Inflammatory macrophage treated with lipopolysaccharide for 1 hour (primary cell): ENCODE data around the gene CTBP2.
A peak's percentile ranks its signal among the peaks of the same experiment; 100 is the strongest.
"Not testable (repeated sequence)": the region's sequence is repeated elsewhere in the genome, so short reads cannot be mapped to it uniquely, and the experiment has no call there.

Experiments used
- DNase-seq, 2 donors: peaks; one replicate each; pipeline ENCODE4 v3.0.0-alpha.2; 2020 to 2022

CTBP2 gene

DNA sequence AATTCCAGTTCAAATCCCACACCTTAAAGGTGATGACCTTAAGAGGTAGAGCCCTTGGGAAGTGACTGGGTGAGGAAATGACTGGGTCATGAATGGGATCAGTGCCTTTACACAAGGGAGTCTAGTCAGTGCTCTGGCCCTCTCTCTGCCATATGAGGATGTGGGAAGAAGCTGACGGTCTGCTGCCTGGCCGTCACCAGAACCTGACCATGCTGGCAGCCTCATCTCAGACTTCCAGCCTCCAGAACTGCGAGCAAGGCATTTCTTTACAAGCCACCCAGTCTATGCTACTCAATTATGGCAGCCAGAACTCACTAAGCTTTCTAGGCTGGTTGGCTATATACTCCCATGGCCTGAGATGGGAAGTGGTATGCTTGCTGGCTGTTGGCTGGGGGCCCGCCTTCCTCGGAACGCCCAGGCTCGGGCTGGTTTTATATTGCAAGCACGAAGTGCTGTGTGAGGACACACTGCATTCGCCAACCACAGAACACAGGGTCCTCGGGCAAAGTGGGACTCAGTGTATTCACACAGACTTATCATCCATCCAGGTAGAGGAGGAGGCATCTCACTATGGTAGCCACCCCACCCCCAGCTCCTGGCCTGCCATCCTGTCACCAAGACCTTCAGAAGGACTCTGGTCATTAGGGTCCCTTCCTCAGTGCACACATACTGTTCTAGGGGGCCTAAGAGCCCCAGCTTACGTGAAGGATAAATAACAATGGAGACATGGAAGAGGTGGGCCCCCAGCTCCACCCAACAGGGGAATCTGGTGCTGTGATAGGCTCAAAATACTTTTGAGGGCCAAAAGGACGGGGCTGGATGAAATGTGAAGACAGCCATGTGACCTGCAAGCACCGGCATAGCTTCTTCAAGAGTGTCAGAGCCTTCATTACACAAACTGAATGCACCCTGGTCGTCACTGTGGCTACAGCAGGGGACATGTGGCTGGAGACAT is 169.4 kb downstream of the CTBP2 start:
- DNase-seq: no peak

- DNase-seq: no peak
Measured at GRCh38 chr10:124989526-124989925, 170.8 kb downstream of the CTBP2 start.

DNA sequence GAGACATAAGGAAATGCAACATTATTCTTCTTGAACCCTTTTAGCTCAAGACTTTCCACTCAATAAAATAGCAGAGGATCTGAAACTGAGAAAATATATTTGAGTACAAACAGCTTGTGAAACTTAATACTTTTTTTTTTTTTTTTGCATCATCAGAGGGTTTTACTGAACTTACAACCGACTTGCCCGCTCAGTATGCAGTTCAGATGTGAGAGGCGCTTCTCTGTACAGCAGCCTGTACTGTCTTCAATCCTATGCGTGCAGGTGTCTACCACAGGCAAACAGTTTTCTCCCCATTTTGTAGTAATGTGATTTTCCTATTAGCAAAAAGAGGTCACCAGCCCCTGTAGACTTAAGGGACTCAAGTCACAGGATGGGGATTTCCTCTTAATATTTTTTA is 171.6 kb downstream of the CTBP2 start:
- not testable (repeated sequence) for DNase-seq

- DNase-seq: no peak
Measured at GRCh38 chr10:124987788-124988187, 172.6 kb downstream of the CTBP2 start.

GRCh38 chr10:124985162-124985561 is 175.2 kb downstream of the CTBP2 start:
- DNase-seq: no peak

GRCh38 chr10:124984376-124984775 is 176.0 kb downstream of the CTBP2 start:
- DNase-seq: no peak

DNA sequence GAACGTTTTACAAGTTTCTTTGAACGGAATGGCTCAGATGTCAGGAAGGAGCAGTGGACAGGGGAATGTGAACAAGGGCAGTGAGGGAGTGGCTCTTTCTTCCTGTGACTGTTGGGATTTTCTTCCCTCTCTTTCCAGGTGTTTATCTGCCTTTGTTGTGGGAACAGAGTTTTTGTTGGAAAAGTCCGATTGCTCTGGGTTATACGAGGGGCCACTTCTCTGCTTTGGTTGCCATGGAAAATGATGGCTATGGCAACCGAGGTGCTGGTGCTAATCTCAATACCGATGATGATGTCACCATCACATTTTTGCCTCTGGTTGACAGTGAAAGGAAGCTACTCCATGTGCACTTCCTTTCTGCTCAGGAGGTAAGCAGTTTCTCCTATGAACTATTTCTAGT is 177.0 kb downstream of the CTBP2 start:
- peak; percentile 3 to 20 for DNase-seq

GRCh38 chr10:124978376-124978725 is 182.0 kb downstream of the CTBP2 start:
- DNase-seq: no peak

GRCh38 chr10:124977648-124978375 is 182.6 kb downstream of the CTBP2 start:
- DNase-seq: no peak

GRCh38 chr10:124977161-124977560 is 183.2 kb downstream of the CTBP2 start:
- DNase-seq: no peak

DNA sequence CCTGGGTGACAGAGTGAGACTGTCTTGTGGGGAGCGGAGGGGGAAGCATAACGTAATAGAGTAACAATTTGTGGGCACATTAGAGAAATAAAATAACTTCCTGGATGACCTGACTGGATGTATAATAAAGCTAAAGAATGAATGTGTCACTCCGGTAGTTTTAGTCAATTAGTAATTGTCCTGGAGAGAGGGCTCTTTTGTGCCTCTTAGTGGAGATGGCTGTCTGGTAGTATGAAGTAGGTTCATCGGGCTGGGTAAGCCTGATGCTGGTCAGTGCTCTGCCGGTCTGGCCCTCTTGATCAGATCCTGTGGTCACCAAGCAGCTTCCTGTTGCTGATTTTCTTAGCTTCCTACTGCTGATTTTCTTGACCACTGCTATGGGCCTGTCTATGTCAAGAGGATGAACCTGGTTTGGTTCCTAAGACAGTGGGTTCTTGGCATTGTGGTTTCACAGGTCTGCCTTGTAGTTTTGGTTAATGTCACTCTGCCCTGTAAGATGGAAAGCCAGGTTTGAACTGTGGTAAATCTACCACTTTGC is 184.3 kb downstream of the CTBP2 start:
- peak in 1 of 2 donors; percentile 5 for DNase-seq

- DNase-seq: no peak
Measured at GRCh38 chr10:124974131-124974530, 186.2 kb downstream of the CTBP2 start.

DNA sequence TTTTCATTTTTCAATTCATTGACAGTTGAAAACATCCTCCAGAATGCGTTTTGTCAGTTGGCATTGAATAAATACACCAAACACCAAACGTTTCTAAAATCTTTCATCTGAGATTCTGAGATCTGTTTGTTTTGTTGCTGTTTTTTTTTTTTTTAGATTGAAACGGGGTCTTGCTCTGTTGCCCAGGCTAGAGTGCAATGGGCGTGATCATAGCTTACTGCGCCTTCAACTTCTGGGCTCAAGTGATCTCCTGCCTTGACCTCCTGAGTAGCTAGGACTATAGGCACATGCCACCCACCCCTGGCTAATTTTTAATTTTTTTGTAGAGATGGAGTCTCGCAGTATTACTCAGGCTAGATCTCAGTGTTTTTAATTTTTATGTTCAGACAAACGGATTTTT is 187.7 kb downstream of the CTBP2 start:
- DNase-seq: no peak

DNA sequence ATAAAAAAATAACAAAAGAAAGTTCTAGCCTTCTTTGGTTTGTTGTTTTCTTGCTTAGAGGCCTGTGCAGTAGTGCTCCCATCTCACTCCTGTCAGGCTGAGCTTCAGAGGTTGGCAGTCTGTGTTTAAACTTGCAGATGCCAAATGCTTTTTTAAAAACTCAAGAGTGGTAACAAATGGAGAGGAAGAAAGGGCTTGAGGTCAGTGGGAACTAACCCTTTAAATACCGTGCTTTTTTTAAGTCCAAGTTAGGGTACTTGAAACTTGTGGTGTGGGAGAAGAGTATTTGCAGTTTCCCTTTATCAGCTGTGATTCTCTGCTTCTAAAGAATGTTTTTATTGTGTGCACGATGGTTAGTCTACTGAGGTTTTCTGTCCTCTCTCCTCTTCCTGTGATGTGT is 189.1 kb downstream of the CTBP2 start:
- DNase-seq: no peak

- DNase-seq: no peak
Measured at GRCh38 chr10:124967255-124967654, 193.1 kb downstream of the CTBP2 start.

- no peak for DNase-seq
Measured at GRCh38 chr10:124966008-124966407, 194.4 kb downstream of the CTBP2 start.

GRCh38 chr10:124963866-124964720 is 196.3 kb downstream of the CTBP2 start:
- peak; percentile 31 to 60 for DNase-seq

DNA sequence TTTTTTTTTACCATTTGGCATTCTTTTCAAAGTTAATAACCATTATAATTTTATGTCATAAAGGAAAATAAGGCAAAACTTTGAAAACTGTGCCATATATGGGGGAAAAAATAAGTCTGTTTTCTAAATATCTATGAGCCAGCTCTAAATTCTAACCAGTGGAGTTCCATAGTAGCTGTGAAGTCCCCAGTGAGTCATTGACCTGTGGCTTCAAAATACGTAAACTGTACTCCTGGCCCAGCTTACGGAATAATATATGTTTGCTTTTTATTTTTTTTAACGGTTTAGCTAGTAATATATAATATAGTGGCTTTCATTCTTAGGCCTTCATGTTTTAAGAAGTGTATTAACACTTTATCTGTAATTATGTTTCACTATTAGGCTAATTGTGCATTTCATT is 197.9 kb downstream of the CTBP2 start:
- no peak for DNase-seq

- DNase-seq: no peak
Measured at GRCh38 chr10:124961248-124961570, 199.2 kb downstream of the CTBP2 start.

GRCh38 chr10:124959564-124959963 is 200.8 kb downstream of the CTBP2 start:
- DNase-seq: no peak

- peak; percentile 44 to 54 for DNase-seq
Measured at GRCh38 chr10:124957404-124957947, 202.9 kb downstream of the CTBP2 start.

- DNase-seq: no peak
Measured at GRCh38 chr10:124956764-124957163, 203.6 kb downstream of the CTBP2 start.

- no peak for DNase-seq
Measured at GRCh38 chr10:124955868-124956267, 204.5 kb downstream of the CTBP2 start.
